Esophagus squamous epithelium (tissue), 4 donors: ENCODE measurements around the gene WDPCP.

Source experiments
- CTCF ChIP-seq, 6 experiments: fragments of 450-650 bp in 4 of 6; fragments of 200-600 bp in 2 of 6; sonication (generic) in 2 of 6; IDR thresholded peaks; one replicate each; pipeline ENCODE4 v1.5.1; 2016 to 2019; ENCODE audit warnings: antibody characterized with exemption in 6 of 6, mild to moderate bottlenecking in 4 of 6, moderate library complexity in 4 of 6
- POLR2A ChIP-seq, 4 donors: fragments of 450-650 bp; IDR thresholded peaks; one replicate each; pipeline ENCODE4 v1.6.1; 2017; ENCODE audit warnings: antibody characterized with exemption in 4 of 4, mild to moderate bottlenecking in 4 of 4, moderate library complexity in 3 of 4

- TF ChIP-seq POLR2A (IDR thresholded peaks at IDR 0.05), result no peak
- TF ChIP-seq CTCF (IDR thresholded peaks at IDR 0.05), result peak in 4 of 6 experiments; percentile 14 to 66 (median 38)
Observed at GRCh38 chr2:63078852-63079606, 509.2 kb downstream of the WDPCP start.
